ENCODE results near the gene NUP188. TPM values are rescaled to one million over a fixed set of nuclear protein-coding genes. Genes with fewer than 3 reads are reported as not detected.
"Not testable (repeated sequence)": the region's sequence is repeated elsewhere in the genome, so short reads cannot be mapped to it uniquely, and the experiment has no call there.

The NUP188 gene
- total RNA-seq, 1 donor from 2014 or later, result 45.6 TPM

- DNase-seq, result peak; percentile 98
Measured at GRCh38 chr9:129028192-129028966, 80.9 kb downstream of the NUP188 start, which contains the start of gene SH3GLB2. TSS of gene SH3GLB2 (minus strand) at chr9:129028331. CDS start at chr9:129028154, 177 bp downstream.

GRCh38 chr9:129030191-129030590 lies 82.7 kb downstream of the NUP188 start:
- DNase-seq, result no peak

GRCh38 chr9:129031514-129031913 lies 84.0 kb downstream of the NUP188 start:
- no peak for DNase-seq

GRCh38 chr9:129032541-129033159 lies 85.2 kb downstream of the NUP188 start:
- no peak for DNase-seq

GRCh38 chr9:129033216-129033615 lies 85.7 kb downstream of the NUP188 start:
- no peak for DNase-seq

GRCh38 chr9:129035838-129036237 lies 88.3 kb downstream of the NUP188 start:
- not testable (repeated sequence) for DNase-seq

- peak; percentile 99 for DNase-seq
Measured at GRCh38 chr9:129036241-129036922, 88.9 kb downstream of the NUP188 start, which contains the start of gene MIGA2. TSS of gene MIGA2 (plus strand) at chr9:129036626. CDS start at chr9:129040595, 3,969 bp downstream.

GRCh38 chr9:129036923-129037766 lies 89.6 kb downstream of the NUP188 start:
- no peak for DNase-seq

- no peak for DNase-seq
Measured at GRCh38 chr9:129037767-129038098, 90.2 kb downstream of the NUP188 start.

GRCh38 chr9:129038109-129038852 lies 90.8 kb downstream of the NUP188 start:
- DNase-seq, result no peak

- DNase-seq, result no peak
Measured at GRCh38 chr9:129040113-129040643, 92.7 kb downstream of the NUP188 start.

GRCh38 chr9:129042016-129042415 lies 94.5 kb downstream of the NUP188 start:
- no peak for DNase-seq

- no peak for DNase-seq
Measured at GRCh38 chr9:129052592-129052991, 105.1 kb downstream of the NUP188 start.

GRCh38 chr9:129053020-129053419 lies 105.5 kb downstream of the NUP188 start:
- no peak for DNase-seq

- no peak for DNase-seq
Measured at GRCh38 chr9:129054163-129054851, 106.8 kb downstream of the NUP188 start.

Other genes starting within 250 kb of the NUP188 start
- 12.9 and 26.9 TPM in 2 replicates for gene PKN3, start 245.2 kb upstream of the NUP188 start, total RNA-seq
- 41.0 and 104 TPM in 2 replicates for gene ZDHHC12, start 223.6 kb upstream of the NUP188 start, total RNA-seq
- gene ZER1, start 175.8 kb upstream of the NUP188 start, total RNA-seq, result 14.1 and 31.0 TPM in 2 replicates
- 15.3 and 25.5 TPM in 2 replicates for gene TBC1D13, start 160.4 kb upstream of the NUP188 start, total RNA-seq
- gene ENDOG, start 129.2 kb upstream of the NUP188 start, total RNA-seq, result 21.4 and 37.3 TPM in 2 replicates
- 31.1 and 55.7 TPM in 2 replicates for gene SPOUT1, start 117.9 kb upstream of the NUP188 start, total RNA-seq
- 5.3 and 9.7 TPM in 2 replicates for gene KYAT1, start 65.7 kb upstream of the NUP188 start, total RNA-seq
- 102 and 154 TPM in 2 replicates for gene LRRC8A, start 65.6 kb upstream of the NUP188 start, total RNA-seq
- gene PHYHD1, start 26.7 kb upstream of the NUP188 start, total RNA-seq, result 0.85 TPM in 1 of 2 replicates, not detected in the other
- gene DOLK, start 96 bp upstream of the NUP188 start, total RNA-seq, result 38.4 and 45.6 TPM in 2 replicates
- gene SH3GLB2, start 80.6 kb downstream of the NUP188 start, total RNA-seq, result 60.2 and 70.1 TPM in 2 replicates
- gene MIGA2, start 88.9 kb downstream of the NUP188 start, total RNA-seq, result 34.4 and 39.5 TPM in 2 replicates
- 10.7 and 15.5 TPM in 2 replicates for gene DOLPP1, start 133.4 kb downstream of the NUP188 start, total RNA-seq
- 34.0 and 61.8 TPM in 2 replicates for gene CRAT, start 163.1 kb downstream of the NUP188 start, total RNA-seq
- gene PTPA, start 163.7 kb downstream of the NUP188 start, total RNA-seq, result 80.0 and 145 TPM in 2 replicates
- gene IER5L, start 230.6 kb downstream of the NUP188 start, total RNA-seq, result 13.0 and 19.4 TPM in 2 replicates

Data from dermis blood vessel endothelial cell (primary cell).